SU-DHL-6 (cell line): ENCODE data around the gene OAT.

Experiments
- H2AFZ ChIP-seq: fragments of 200-600 bp; sonication (generic); 2 replicates; pipeline ENCODE4 v1.6.1; 2014; ENCODE audit warnings: low read depth, mild to moderate bottlenecking, moderate library complexity, mixed read lengths, antibody characterized with exemption, low read length; ENCODE audit not compliant: severe bottlenecking
- H3F3A ChIP-seq: fragments of 200-600 bp; shearing (Covaris generic); 2 replicates; pipeline ENCODE4 v1.6.0; 2016; ENCODE audit warnings: antibody characterized with exemption, mild to moderate bottlenecking; ENCODE audit not compliant: insufficient read depth
- H3K27ac ChIP-seq: fragments of 200-600 bp; sonication (generic); 2 replicates; pipeline ENCODE4 v1.5.1; 2016; ENCODE audit warnings: low read depth, mild to moderate bottlenecking, low read length, moderate library complexity, mixed read lengths
- H3K27me3 ChIP-seq: fragments of 200-600 bp; sonication (generic), shearing (Covaris generic); 2 replicates; pipeline ENCODE4 v1.6.0; 2014; ENCODE audit warnings: mild to moderate bottlenecking, low read length
- H3K36me3 ChIP-seq: fragments of 200-600 bp; sonication (generic); 2 replicates; pipeline ENCODE4 v1.6.1; 2014; ENCODE audit warnings: mild to moderate bottlenecking, low read length, mixed read lengths
- H3K4me2 ChIP-seq: fragments of 300-600, 200-600 bp; shearing (Covaris generic), sonication (generic); 2 replicates; pipeline ENCODE4 v1.6.0; 2014; ENCODE audit warnings: low read length, low read depth, mild to moderate bottlenecking; ENCODE audit not compliant: poor library complexity, severe bottlenecking
- H3K4me3 ChIP-seq: fragments of 200-600 bp; sonication (generic); 2 replicates; pipeline ENCODE4 v1.5.1; 2014; ENCODE audit warnings: antibody characterized with exemption, low read length, mild to moderate bottlenecking, mixed read lengths; ENCODE audit not compliant: insufficient read depth, poor library complexity, severe bottlenecking
- H3K79me2 ChIP-seq: fragments of 200-600 bp; sonication (generic); 2 replicates; pipeline ENCODE4 v1.6.1; 2014; ENCODE audit warnings: mild to moderate bottlenecking, low read length, moderate library complexity; ENCODE audit not compliant: insufficient read depth
- H3K9ac ChIP-seq: fragments of 200-600 bp; sonication (generic); 2 replicates; pipeline ENCODE4 v1.7.0; 2014; ENCODE audit warnings: mild to moderate bottlenecking, low read length
- H3K9me2 ChIP-seq: fragments of 200-600 bp; sonication (generic); replicated peaks from 2 replicates; pipeline ENCODE4 v1.6.1; 2014; ENCODE audit warnings: low read length; ENCODE audit not compliant: insufficient read depth
- H3K9me3 ChIP-seq: fragments of 200-600 bp; sonication (generic); 2 replicates; pipeline ENCODE4 v1.6.1; 2014; ENCODE audit warnings: low read length, mixed read lengths; ENCODE audit not compliant: insufficient read depth
- H4K20me1 ChIP-seq: fragments of 200-600 bp; sonication (generic); 2 replicates; pipeline ENCODE4 v1.6.1; 2014; ENCODE audit warnings: low read depth, mild to moderate bottlenecking, antibody characterized with exemption, low read length, moderate library complexity, mixed read lengths
- CTCF ChIP-seq: fragments of 200-600 bp; sonication (generic); IDR thresholded peaks from one replicate; pipeline ENCODE4 v1.5.1; 2017; ENCODE audit warnings: antibody characterized with exemption, mild to moderate bottlenecking, low read length, moderate library complexity; ENCODE audit not compliant: insufficient read depth, poor library complexity, severe bottlenecking
- EZH2phosphoT487 ChIP-seq: fragments of 200-600 bp; sonication (generic), shearing (Covaris generic); conservative IDR thresholded peaks from 2 replicates; pipeline ENCODE4 v1.6.1; 2018; ENCODE audit warnings: mild to moderate bottlenecking, antibody characterized with exemption, low read length, moderate library complexity, mixed read lengths

Gene OAT

GRCh38 chr10:124417895-124418725 lies 613 bp downstream of the OAT start:
- TF ChIP-seq EZH2phosphoT487 (no peak), CTCF (no peak)
- Histone ChIP-seq H3K9me3 (no peaks in the 10 kb centered on the region), H2AFZ (peak overlapping the region; percentile 89), H3K4me2 (peak overlapping the region; percentile 74), H4K20me1 (no peaks in the 10 kb centered on the region), H3K27me3 (no peaks in the 10 kb centered on the region), H3K9me2 (no peaks in the 10 kb centered on the region), H3K79me2 (peaks cover 8% of the 10 kb centered on the region), H3K36me3 (no peaks in the 10 kb centered on the region), H3K27ac (no peak overlapping the region), H3K4me3 (peak overlapping the region; percentile 69), H3K9ac (peak overlapping the region; percentile 65), H3F3A (0 out of 2 replicates have a peak, but pooled peaks cover 3% of the 10 kb centered on the region)

- Histone ChIP-seq H3K27ac (no peak overlapping the region), H3K9me2 (no peaks in the 10 kb centered on the region), H3F3A (0 out of 2 replicates have a peak, but pooled peaks cover 3% of the 10 kb centered on the region), H3K4me3 (no peak overlapping the region), H3K4me2 (peak overlapping the region; percentile 8), H3K9ac (no peak overlapping the region), H3K27me3 (no peaks in the 10 kb centered on the region), H3K36me3 (no peaks in the 10 kb centered on the region), H4K20me1 (no peaks in the 10 kb centered on the region), H3K9me3 (no peaks in the 10 kb centered on the region), H2AFZ (no peak overlapping the region), H3K79me2 (peaks cover 8% of the 10 kb centered on the region)
- TF ChIP-seq CTCF (no peak), EZH2phosphoT487 (no peak)
Measured at GRCh38 chr10:124416733-124417132, 2.0 kb downstream of the OAT start.

- H3K9me3 ChIP-seq, result no peaks in the 10 kb centered on the region
- H4K20me1 ChIP-seq, result no peaks in the 10 kb centered on the region
- H3K9me2 ChIP-seq, result no peaks in the 10 kb centered on the region
- no peak for TF ChIP-seq CTCF
- TF ChIP-seq EZH2phosphoT487, result no peak
- no peak overlapping the region for H2AFZ ChIP-seq
- H3K27ac ChIP-seq, result no peak overlapping the region
- H3F3A ChIP-seq, result 0 out of 2 replicates have a peak, but pooled peaks cover 3% of the 10 kb centered on the region
- H3K79me2 ChIP-seq, result peaks cover 8% of the 10 kb centered on the region
- H3K4me3 ChIP-seq, result no peak overlapping the region
- no peaks in the 10 kb centered on the region for H3K27me3 ChIP-seq
- H3K9ac ChIP-seq, result no peak overlapping the region
- H3K36me3 ChIP-seq, result no peaks in the 10 kb centered on the region
- H3K4me2 ChIP-seq, result no peak overlapping the region
Measured at GRCh38 chr10:124415210-124415609, 3.5 kb downstream of the OAT start.
